CD4-positive, alpha-beta T cell treated with Interleukin-4 for 4 hours (primary cell): Measurements from ENCODE around the gene POLR2H.

Experiments
- DNase-seq: peaks from one replicate; pipeline ENCODE4 v3.0.0-alpha.2; 2020

POLR2H gene

DNA sequence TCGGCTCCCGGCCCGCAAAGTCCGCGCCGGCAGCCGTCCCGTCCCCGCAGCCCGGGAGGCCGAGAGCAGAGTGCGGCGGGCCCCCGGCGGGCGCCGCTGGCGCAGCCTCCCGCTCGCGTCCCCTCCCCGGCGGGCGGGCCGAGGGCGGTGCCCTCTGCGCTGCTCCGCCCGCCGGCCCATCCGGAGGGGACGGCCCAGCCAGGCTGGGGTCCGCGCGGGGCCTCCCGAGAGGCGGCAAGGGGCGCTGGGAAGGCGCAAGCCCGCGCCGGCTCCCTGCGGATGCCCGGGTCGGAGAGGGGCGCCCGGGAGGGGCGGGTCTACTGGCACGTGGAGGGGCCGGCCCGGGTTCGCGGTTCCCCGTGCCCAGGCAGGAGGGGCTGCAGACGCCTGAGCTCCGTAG lies at the start of gene POLR2H, which contains the start of gene CLCN2:
Gene POLR2H, plus strand, starts transcription at position 179 of the 400 bp plus-strand sequence. CDS start 1,783 bp downstream, outside the sequence.
Gene CLCN2, minus strand, starts transcription at position 74 of the 400 bp plus-strand sequence. CDS start 126 bp downstream, outside the sequence.
- no peak for DNase-seq

DNA sequence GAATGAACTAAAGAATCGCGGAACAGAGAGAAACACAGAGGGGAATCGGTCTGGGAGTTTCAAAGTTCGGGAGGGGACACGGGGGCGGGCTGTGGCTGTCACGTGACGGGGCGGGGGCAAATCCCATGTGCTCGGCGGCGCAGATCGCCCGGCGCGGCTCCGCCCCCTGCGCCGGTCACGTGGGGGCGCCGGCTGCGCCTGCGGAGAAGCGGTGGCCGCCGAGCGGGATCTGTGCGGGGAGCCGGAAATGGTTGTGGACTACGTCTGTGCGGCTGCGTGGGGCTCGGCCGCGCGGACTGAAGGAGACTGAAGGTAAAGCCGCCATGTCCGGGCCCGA lies 47.2 kb upstream of the POLR2H start, which contains the start of gene EIF4G1:
Gene EIF4G1, plus strand, starts transcription at position 244 of the 337 bp plus-strand sequence. CDS start 1,191 bp downstream, outside the sequence.
- DNase-seq, result peak; percentile 92

DNA sequence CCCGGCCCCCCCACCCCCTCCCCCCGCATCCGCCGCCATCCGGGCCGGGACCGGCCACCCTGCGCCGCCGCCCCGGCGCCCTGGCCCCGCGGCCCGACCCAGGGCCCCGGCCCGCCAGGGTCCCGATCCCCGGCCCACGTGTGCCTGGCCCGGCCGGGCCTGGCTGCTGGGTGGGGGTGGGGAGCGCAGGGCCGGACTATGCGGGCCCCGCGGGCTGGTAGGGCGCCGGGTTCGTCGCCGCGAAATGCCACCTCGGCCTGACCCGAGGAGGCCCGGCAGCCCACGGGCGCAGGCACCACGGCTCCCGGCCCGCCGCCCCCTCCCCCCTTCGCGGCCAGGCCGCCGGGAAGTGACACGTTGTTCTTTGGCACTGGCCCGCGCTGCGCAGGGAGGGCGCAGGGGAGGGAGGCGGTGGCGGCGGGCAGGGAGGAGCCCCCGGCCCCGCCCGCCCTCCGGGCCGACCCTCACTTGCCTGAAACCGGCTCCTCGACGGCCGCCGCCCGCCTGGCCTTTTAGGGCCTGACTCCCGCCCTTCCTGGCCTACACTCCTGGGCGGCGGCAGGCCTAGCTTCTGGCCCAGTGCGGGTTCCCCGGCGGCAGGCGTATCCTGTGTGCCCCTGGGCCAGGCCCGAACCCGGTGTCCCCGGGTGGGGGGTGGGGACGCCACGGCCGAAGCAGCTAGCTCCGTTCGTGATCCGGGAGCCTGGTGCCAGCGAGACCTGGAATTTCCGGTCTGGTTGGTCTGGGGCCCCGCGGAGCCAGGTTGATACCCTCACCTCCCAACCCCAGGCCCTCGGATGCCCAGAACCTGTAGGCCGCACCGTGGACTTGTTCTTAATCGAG lies 46.6 kb upstream of the POLR2H start:
- DNase-seq, result peak; percentile 66

DNA sequence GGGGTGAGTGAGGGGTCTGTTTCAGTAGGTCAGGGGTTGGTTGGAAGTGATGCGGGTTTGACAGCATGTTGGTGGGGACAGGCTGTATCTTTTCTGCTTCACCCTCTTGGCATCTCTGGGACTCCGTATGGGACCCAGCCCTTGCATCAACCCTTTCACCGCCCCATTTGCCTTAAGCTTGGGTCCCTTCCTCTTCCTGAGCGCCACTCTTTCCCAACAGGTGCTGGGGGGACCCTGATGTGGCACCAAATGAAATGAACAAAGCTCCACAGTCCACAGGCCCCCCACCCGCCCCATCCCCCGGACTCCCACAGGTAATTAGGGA lies 46.0 kb upstream of the POLR2H start:
- DNase-seq, result no peak

DNA sequence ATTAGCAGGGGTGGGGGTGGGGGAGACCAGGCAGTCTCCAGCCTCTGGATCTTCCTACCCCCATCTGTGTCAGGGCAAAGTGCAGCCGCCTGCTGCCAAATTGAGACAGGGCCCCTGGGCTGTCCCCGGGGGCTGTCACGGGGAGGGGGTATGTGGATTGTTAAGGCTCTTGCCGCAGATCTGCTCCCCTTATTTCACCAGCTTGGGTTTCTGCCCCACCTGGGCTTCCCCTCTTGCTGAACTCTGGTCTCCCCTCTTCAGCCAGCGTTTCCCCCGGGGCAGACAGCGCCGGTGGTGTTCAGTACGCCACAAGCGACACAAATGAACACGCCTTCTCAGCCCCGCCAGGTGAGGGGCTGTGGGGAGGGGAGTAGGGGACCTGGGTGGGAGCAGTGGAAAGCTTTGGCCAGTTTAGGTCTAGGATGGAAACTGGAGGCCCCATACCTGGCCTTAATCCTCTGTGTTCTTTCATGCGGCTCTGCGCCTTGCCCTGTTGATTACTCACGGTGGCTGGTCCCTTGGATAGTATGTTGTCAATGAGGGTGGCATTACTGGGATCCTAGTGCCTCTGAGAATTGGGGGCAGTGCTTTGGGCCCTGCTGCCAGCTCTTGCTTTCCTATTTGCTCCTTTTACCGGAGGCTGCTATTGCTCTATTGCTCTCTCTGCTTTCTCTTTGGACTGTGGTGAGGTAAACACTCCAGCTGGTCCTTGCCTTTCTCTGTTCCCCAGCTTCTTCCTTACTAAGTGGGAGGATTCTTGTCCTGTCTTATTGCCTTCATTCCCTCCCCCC lies 45.4 kb upstream of the POLR2H start:
- no peak for DNase-seq

DNA sequence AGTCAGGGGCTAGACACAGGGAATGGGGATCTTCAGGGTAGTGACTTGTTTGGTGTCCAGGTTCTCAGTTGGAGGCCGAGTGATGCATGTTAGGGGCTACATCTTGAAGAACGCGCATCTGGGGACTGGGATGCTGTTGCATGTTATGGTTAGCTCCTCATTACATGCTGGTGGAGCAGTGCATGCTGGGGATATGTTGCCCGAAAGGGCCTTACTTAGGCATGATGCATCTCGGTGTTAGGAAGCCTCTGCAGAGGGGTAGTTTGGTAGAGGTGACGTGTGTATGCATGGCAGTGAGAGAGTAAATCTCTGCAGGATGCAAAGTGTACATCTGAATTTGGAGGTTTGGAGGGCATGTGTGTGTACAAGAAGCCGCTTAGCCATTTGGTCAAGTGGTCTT lies 44.7 kb upstream of the POLR2H start:
- no peak for DNase-seq

DNA sequence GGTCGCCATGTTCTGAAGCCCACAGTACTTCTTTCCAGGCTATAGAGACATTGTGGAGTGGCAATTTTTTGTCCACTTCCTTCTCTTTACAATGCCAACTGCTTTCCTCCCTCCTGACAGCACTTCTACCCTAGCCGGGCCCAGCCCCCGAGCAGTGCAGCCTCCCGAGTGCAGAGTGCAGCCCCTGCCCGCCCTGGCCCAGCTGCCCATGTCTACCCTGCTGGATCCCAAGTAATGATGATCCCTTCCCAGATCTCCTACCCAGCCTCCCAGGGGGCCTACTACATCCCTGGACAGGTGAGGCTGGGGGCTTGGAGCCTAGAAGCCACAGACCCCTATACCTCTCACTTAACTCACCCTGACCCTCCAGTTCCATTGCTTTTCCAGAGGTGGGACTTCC lies 44.3 kb upstream of the POLR2H start:
- no peak for DNase-seq

DNA sequence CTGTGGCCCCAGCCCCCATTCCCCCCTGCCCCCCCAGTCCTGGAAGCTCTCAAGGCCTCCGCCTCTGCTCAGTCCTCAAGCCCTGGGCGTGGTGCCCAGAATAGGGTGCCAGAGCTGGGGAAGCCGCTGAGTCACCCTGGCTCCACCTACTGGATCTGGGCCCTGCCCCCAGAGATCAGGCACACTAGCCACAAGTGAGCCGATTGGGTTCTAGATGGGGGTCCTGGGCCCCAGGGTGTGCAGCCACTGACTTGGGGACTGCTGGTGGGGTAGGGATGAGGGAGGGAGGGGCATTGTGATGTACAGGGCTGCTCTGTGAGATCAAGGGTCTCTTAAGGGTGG lies 41.4 kb upstream of the POLR2H start:
- peak; percentile 44 for DNase-seq

DNA sequence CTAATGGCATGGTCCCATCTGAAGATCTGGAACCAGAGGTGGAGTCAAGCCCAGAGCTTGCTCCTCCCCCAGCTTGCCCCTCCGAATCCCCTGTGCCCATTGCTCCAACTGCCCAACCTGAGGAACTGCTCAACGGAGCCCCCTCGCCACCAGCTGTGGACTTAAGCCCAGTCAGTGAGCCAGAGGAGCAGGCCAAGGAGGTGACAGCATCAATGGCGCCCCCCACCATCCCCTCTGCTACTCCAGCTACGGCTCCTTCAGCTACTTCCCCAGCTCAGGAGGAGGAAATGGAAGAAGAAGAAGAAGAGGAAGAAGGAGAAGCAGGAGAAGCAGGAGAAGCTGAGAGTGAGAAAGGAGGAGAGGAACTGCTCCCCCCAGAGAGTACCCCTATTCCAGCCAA lies 39.8 kb upstream of the POLR2H start:
- DNase-seq, result no peak

DNA sequence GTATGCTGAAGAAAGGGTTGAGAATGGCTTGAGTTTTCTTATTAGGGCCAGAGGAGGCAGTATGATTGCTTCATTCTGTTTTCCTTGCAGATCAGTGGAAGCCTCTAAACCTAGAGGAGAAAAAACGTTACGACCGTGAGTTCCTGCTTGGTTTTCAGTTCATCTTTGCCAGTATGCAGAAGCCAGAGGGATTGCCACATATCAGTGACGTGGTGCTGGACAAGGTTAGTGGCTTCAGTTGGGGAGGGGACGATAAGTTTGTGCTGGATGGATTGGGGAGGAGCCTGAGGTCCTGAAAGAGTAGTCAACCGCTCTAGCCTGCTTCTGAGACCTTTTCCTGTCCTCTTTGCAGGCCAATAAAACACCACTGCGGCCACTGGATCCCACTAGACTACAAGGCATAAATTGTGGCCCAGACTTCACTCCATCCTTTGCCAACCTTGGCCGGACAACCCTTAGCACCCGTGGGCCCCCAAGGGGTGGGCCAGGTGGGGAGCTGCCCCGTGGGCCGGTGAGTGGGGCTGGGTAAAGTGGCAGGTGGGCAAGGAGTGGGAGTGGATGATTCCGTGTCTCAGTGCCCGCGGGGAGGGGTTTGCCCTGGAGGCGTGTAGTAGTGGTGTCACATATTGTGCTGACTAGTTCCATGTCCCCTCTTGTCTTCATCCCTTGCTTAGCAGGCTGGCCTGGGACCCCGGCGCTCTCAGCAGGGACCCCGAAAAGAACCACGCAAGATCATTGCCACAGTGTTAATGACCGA lies 38.6 kb upstream of the POLR2H start:
- no peak for DNase-seq

DNA sequence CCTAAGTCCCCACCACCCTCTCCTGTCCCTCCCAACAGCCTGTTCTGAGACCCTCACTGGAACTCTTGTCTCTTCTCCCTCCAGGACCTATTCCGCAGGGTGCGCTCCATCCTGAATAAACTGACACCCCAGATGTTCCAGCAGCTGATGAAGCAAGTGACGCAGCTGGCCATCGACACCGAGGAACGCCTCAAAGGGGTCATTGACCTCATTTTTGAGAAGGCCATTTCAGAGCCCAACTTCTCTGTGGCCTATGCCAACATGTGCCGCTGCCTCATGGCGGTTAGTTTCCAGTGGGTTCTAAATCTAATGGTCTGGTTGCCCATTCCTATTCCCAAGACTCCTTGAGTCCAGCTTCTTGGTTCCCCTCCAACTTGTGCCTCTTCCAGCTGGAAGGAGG lies 37.8 kb upstream of the POLR2H start:
- no peak for DNase-seq

DNA sequence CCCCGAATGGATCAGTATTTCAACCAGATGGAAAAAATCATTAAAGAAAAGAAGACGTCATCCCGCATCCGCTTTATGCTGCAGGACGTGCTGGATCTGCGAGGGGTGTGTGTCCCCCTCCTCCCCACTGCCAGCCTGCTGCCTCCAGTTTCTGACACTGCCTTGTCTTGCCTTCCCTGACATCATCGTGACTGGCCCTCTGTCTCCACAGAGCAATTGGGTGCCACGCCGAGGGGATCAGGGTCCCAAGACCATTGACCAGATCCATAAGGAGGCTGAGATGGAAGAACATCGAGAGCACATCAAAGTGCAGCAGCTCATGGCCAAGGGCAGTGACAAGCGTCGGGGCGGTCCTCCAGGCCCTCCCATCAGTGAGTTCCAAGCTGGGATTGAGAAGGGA lies 36.2 kb upstream of the POLR2H start:
- DNase-seq, result no peak

DNA sequence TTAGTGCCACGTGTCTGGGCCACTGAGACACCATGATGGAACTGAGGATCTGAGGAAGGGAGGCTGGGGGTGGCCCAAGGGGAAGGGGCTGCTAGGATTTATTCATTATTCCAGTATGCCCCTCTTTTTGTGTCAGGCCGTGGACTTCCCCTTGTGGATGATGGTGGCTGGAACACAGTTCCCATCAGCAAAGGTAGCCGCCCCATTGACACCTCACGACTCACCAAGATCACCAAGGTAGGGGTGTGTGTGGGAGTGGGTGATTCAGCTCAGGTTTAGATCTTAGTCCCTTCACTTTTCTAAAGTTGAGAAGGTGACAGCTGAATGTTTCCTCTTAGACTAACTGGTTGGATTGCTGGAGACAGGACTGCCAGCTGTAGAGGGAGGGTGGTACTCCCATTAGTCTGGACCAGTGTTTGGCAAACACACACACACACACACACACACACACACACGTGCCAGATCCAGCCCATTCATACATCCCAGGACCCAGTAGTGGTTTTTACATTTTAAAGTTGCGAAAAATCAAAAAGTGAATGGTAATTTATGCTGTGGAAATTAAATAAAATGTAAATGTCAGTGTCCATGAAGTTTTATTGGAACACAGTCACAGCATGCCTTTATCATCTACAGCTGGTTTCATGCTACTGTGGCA lies 35.7 kb upstream of the POLR2H start:
- no peak for DNase-seq

DNA sequence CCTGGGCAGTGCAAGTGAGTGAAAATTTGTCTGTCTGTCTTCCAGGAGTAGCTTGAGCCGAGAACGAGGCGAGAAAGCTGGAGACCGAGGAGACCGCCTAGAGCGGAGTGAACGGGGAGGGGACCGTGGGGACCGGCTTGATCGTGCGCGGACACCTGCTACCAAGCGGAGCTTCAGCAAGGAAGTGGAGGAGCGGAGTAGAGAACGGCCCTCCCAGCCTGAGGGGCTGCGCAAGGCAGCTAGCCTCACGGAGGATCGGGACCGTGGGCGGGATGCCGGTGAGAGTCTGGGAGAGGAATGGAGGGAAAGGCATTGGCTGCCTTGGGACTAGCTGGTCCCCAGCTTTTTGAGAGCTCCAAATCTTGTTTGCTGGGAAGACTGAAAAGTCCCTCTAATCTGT lies 34.3 kb upstream of the POLR2H start:
- no peak for DNase-seq

DNA sequence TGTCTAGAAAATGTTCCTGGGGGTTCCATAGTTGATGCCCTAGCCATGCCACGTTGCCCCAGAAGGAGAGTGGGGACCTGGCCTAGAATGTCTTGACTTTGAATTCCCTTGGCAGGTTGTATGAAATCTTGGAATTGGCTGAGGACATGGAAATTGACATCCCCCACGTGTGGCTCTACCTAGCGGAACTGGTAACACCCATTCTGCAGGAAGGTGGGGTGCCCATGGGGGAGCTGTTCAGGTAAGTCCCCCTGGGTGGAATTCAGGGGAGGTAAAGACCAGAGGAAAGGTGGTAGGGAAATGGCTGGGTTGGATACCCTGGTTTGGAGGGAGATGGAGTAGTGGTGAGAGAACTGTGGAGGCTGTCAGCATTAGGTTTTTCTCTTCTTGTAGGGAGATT lies 33.0 kb upstream of the POLR2H start:
- DNase-seq, result no peak

DNA sequence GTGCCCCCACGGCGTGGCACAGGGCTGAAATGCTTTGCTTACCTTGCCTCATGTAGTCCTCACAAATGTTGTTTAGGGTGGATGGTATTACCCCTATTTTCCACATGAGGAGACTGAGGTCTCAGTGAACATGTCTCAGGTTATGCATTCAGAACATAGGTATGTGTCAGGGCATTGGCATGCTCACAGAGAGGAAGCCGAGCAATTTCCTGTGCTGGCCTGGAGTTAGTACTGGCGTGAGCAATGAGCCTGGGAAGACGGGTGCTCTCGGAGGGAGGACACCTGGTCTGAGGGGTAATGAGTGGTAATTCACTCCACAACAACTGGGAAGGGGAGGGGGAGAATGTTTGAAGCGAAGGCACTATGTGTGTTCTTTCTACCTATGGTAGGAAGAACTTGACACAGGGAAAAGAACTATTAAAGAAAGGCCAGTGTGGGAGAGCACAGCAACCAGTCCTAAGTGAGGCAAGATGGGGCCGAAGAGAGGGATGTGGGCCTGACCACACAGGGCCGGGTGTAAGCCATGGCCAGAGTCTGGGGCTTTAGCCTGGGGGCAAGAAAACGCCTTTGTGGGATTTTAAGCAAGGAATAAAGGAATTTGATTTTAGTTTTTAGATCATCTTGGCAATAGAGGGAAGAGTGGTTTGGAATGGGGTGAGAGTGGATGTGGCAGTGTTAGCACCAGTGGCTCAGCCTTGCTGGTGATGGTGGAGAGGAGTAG lies 29.0 kb upstream of the POLR2H start:
- no peak for DNase-seq

DNA sequence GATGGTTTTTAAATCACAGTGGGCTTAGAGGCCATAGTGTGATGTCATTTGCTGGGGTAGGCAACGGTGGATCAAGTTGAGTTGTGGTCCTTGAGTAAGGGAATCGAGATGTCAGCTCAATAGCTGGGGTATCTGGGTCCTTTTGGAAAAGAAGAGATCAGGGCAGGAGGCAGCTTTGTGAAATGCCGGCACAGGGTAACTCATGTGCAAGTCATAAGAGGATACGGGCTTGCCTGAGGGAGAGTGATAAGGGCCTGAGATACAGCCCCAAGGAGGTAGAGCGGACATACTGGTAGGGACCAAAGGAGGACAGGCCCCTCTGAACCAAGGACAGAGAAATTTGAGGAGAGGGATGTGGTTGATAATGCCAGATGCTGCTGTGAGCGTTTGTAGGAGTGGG lies 28.3 kb upstream of the POLR2H start:
- no peak for DNase-seq

DNA sequence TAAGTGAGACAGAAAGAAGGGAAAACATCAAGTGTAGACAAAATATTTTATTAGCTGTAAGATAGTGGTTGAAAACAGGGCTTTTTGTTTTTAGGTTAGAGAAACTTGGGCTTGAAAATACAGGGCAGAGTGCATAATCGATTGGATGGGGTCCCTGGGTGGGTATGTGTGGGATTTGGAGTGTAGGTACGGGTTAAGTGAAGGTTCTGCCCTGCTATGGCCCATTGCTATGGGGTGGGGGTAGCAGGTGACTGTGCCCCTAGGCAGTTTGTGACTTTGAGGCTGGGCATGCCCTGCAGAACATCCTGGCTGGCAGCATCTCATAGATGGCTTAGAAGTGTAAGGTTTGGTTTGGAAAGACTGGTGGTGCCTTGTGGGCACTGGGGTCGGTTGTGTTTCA lies 27.8 kb upstream of the POLR2H start:
- no peak for DNase-seq

DNA sequence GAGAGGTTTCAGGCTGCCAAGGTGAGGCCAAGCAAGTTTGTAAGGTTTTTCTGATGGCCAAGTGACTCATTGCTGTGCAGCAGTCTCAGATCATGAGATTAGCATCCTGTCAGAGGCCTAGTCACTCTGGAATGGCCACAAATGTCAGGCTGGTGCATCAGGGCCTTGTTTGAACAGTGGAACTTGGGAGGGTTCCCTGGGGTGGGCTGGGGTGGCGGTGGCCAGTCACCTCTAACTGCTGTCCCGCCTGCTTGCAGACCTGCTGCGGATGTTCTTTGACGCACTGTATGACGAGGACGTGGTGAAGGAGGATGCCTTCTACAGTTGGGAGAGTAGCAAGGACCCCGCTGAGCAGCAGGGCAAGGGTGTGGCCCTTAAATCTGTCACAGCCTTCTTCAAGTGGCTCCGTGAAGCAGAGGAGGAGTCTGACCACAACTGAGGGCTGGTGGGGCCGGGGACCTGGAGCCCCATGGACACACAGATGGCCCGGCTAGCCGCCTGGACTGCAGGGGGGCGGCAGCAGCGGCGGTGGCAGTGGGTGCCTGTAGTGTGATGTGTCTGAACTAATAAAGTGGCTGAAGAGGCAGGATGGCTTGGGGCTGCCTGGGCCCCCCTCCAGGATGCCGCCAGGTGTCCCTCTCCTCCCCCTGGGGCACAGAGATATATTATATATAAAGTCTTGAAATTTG lies 26.9 kb upstream of the POLR2H start:
- peak; percentile 54 for DNase-seq

DNA sequence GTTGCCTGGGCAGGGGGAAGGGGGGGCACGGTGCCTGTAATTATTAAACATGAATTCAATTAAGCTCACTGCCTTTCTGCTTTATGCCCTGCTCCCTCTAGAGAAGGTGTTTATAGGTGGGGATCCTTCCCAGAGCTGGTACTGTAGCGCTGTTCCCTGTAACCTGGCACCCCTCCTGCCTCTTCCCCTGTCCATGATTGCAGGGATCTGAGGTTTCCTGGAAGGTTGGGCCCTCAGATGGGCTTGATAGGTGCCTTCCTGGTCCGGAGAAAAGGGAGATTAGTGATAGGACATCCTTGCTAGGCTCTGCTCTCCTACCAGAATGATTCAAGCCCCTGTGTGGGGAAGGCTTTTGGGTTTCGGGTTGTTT lies 26.2 kb upstream of the POLR2H start:
- no peak for DNase-seq

DNA sequence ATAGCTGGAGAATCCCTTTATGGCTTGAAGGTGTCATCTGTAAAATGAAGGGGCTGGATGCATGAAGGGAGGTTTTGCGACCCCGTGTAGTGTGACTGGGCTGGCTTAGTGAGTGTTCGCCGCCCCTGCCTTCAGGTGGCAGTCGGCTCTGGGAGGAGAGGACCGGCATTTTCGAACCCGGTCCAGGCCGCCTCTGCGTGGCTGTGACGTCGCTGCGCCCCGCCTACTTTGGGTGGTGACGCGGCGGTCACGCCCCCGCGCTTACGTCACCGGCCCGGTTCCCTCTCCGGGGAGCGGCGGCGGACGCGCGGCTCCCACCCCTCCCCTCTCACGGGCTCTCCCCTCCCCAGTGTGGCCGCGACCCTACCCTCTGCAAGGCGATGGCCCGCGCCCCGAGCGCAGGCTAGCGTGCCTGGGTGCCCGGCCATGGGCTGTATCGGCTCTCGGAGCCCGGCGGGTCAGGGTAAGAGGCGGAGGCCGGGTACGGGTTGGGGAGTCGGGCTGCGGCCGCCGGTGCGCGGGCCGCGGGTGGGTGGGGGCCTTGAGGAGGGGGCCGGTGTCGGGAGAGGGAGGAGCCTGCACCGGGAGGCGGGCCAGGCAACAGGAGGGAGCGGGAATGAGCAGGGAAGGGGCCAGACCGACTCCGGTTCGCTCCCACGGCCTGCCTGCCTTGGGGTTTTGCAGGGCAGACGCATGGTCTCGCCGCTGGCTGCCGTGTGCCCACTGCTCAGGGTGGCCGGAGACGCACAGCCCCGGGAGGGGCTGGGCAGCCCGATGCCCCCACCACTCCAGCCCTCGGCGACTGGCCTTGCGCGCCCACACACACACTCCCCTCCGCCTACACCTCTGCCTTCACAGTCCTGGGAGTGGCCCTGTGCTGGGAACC lies 25.6 kb upstream of the POLR2H start:
- DNase-seq, result peak; percentile 73
